ENCODE results near the gene PHF5A. TPM values are rescaled to one million over a fixed set of nuclear protein-coding genes. Genes with fewer than 3 reads are reported as not detected.
"Not testable (repeated sequence)": the region's sequence is repeated elsewhere in the genome, so short reads cannot be mapped to it uniquely, and the experiment has no call there.

PHF5A gene
- total RNA-seq, 4 donors from 2014 or later = 33.8 to 43.5 (median 38.9) TPM

GRCh38 chr22:41436322-41437113, 32.0 kb downstream of the PHF5A start:
- Histone ChIP-seq H3K4me1 (peaks cover 76 to 84% of the 10 kb centered on the region in 2 donors), H3K36me3 (peaks cover 0 to 43% of the 10 kb centered on the region in 2 donors), H3K27ac (peak overlapping the region; percentile 92 to 100 (median 99)), H3K27me3 (no peaks in the 10 kb centered on the region), H3K4me3 (peak overlapping the region in 1 of 4 donors; percentile 22), H3K9me3 (no peaks in the 10 kb centered on the region)
- intact Hi-C loops (cut with DNase I; ENCODE audit: low total_unique reads) = no loop called here
- in situ Hi-C loops (cut with MboI; ENCODE audit: low sequenced_read_pairs in 4 of 4) = no loop called here
- no peak for ATAC-seq
- no peak for DNase-seq
- TF ChIP-seq CTCF (IDR thresholded peaks at IDR 0.05 in 4 of 5, conservative IDR thresholded peaks at IDR 0.05 in 1 of 5) = no peak
- no peak for TF ChIP-seq POLR2A (IDR thresholded peaks at IDR 0.05)

GRCh38 chr22:41435560-41435959, 32.9 kb downstream of the PHF5A start:
- ATAC-seq (no peak), DNase-seq (peak in 1 of 2 donors; percentile 69)
- intact Hi-C loops (cut with DNase I; ENCODE audit: low total_unique reads) (no loop called here), in situ Hi-C loops (cut with MboI; ENCODE audit: low sequenced_read_pairs in 4 of 4) (no loop called here)
- TF ChIP-seq CTCF (IDR thresholded peaks at IDR 0.05 in 4 of 5, conservative IDR thresholded peaks at IDR 0.05 in 1 of 5) (no peak), POLR2A (IDR thresholded peaks at IDR 0.05) (no peak)
- H3K27ac ChIP-seq = peak overlapping the region; percentile 92 to 100 (median 99)
- no peak overlapping the region for H3K4me3 ChIP-seq
- peaks cover 67 to 74% of the 10 kb centered on the region in 2 donors for H3K4me1 ChIP-seq
- H3K9me3 ChIP-seq = no peaks in the 10 kb centered on the region
- H3K27me3 ChIP-seq = no peaks in the 10 kb centered on the region
- peaks cover 0 to 34% of the 10 kb centered on the region in 2 donors for H3K36me3 ChIP-seq

- peak in 1 of 2 donors; percentile 18 for TF ChIP-seq POLR2A (IDR thresholded peaks at IDR 0.05)
- H3K4me3 ChIP-seq; intact Hi-C loops (cut with DNase I; ENCODE audit: low total_unique reads); H3K27me3 ChIP-seq; in situ Hi-C loops (cut with MboI; ENCODE audit: low sequenced_read_pairs in 4 of 4); H3K9me3 ChIP-seq: not testable (repeated sequence)
- DNase-seq = peak in 1 of 2 donors; percentile 70
- Histone ChIP-seq H3K4me1 (peaks cover 65 to 71% of the 10 kb centered on the region in 2 donors), H3K36me3 (peaks cover 0 to 34% of the 10 kb centered on the region in 2 donors), H3K27ac (peak overlapping the region; percentile 92 to 100 (median 99))
- peak; percentile 16 for ATAC-seq
These were observed 34.0 kb downstream of the PHF5A start for GRCh38 chr22:41434361-41435003.

GRCh38 chr22:41433480-41433879, 35.0 kb downstream of the PHF5A start:
- H3K4me3 ChIP-seq; in situ Hi-C loops (cut with MboI; ENCODE audit: low sequenced_read_pairs in 4 of 4); H3K27me3 ChIP-seq; DNase-seq; H3K9me3 ChIP-seq; intact Hi-C loops (cut with DNase I; ENCODE audit: low total_unique reads); ATAC-seq: not testable (repeated sequence)
- Histone ChIP-seq H3K4me1 (peaks cover 62 to 70% of the 10 kb centered on the region in 2 donors), H3K36me3 (peaks cover 0 to 34% of the 10 kb centered on the region in 2 donors), H3K27ac (peak overlapping the region; percentile 92 to 100 (median 99))

GRCh38 chr22:41431656-41432055, 36.8 kb downstream of the PHF5A start:
- H3K36me3 ChIP-seq = peaks cover 0 to 26% of the 10 kb centered on the region in 2 donors
- intact Hi-C loops (cut with DNase I; ENCODE audit: low total_unique reads) (no loop called here), in situ Hi-C loops (cut with MboI; ENCODE audit: low sequenced_read_pairs in 4 of 4) (no loop called here)
- H3K4me3 ChIP-seq = no peak overlapping the region
- ATAC-seq (no peak), DNase-seq (no peak)
- H3K4me1 ChIP-seq = peaks cover 50 to 63% of the 10 kb centered on the region in 2 donors
- TF ChIP-seq CTCF (IDR thresholded peaks at IDR 0.05 in 4 of 5, conservative IDR thresholded peaks at IDR 0.05 in 1 of 5) (no peak), POLR2A (IDR thresholded peaks at IDR 0.05) (no peak)
- peak overlapping the region; percentile 92 to 100 (median 99) for H3K27ac ChIP-seq
- no peaks in the 10 kb centered on the region for H3K27me3 ChIP-seq
- no peaks in the 10 kb centered on the region for H3K9me3 ChIP-seq
